Uterus (tissue), 2 donors: Measurements from ENCODE around the gene GRIP1.

Experiments
- POLR2A ChIP-seq, 2 donors: fragments of 450-650 bp; IDR thresholded peaks; one replicate each; pipeline ENCODE4 v1.6.1; 2016; ENCODE audit warnings: antibody characterized with exemption in 2 of 2, mild to moderate bottlenecking in 1 of 2, moderate library complexity in 1 of 2
- TF ChIP-seq, protein P1 (sequence below), 4 experiments: fragments of 200-600 bp in 2 of 4; fragments of 450-650 bp in 2 of 4; sonication (generic) in 2 of 4; IDR thresholded peaks; one replicate each; pipeline ENCODE4 v1.5.1; 2016 to 2019; ENCODE audit warnings: antibody characterized with exemption in 4 of 4, mild to moderate bottlenecking in 2 of 4, moderate library complexity in 1 of 4

DNA sequence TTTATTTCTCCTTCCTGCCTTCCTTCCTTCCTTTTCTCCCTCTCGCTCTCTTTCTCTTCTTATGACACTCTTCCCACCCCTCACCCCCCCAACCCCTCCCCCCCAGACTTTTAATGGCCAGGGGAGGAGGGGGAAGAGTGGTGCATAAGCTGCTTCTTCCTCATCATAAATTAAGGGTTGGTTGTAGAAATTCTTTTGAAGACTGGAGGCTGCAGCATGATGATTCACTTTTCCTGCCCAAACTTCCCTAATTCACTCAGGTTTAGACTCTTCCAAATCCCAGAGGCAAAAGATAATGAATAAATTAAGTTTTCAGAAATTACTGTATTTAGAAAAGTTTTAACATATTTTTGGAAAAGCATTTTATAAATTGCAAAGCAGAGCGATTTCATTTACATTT is 58.2 kb downstream of the GRIP1 start:
- TF ChIP-seq, protein P1, sequence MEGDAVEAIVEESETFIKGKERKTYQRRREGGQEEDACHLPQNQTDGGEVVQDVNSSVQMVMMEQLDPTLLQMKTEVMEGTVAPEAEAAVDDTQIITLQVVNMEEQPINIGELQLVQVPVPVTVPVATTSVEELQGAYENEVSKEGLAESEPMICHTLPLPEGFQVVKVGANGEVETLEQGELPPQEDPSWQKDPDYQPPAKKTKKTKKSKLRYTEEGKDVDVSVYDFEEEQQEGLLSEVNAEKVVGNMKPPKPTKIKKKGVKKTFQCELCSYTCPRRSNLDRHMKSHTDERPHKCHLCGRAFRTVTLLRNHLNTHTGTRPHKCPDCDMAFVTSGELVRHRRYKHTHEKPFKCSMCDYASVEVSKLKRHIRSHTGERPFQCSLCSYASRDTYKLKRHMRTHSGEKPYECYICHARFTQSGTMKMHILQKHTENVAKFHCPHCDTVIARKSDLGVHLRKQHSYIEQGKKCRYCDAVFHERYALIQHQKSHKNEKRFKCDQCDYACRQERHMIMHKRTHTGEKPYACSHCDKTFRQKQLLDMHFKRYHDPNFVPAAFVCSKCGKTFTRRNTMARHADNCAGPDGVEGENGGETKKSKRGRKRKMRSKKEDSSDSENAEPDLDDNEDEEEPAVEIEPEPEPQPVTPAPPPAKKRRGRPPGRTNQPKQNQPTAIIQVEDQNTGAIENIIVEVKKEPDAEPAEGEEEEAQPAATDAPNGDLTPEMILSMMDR (IDR thresholded peaks at IDR 0.05) = no peak
- TF ChIP-seq POLR2A (IDR thresholded peaks at IDR 0.05) = no peak
